Aorta (tissue), 5 donors: ENCODE measurements around the gene FOXM1. TPM values are rescaled to one million over a fixed set of nuclear protein-coding genes. Genes with fewer than 3 reads are reported as not detected.
"Not testable (repeated sequence)": the region's sequence is repeated elsewhere in the genome, so short reads cannot be mapped to it uniquely, and the experiment has no call there.

ENCODE experiments used
- ATAC-seq: fragments of 200-7000 bp; cut with Tn5 transposase; one replicate; pipeline ENCODE4 v1.9.1; 2022; ENCODE audit warnings: moderate library complexity; ENCODE audit not compliant: low FRiP score
- DNase-seq, 2 donors: peaks; one replicate each; pipeline ENCODE4 v3.0.0-alpha.2; 2020
- H3K27ac ChIP-seq, 2 donors: one replicate each; pipeline ENCODE4 v1.5.1; 2013; ENCODE audit warnings: low read length in 2 of 2, mild to moderate bottlenecking in 2 of 2, moderate library complexity in 2 of 2, control low read depth in 1 of 2, inconsistent platforms in 1 of 2, low read depth in 1 of 2
- H3K27me3 ChIP-seq, 2 donors: one replicate each; pipeline ENCODE4 v1.6.1; 2013; ENCODE audit warnings: control low read depth in 1 of 2, low read length in 1 of 2, mild to moderate bottlenecking in 1 of 2, moderate library complexity in 1 of 2; ENCODE audit not compliant: insufficient read depth in 2 of 2, control insufficient read depth in 1 of 2
- H3K36me3 ChIP-seq, 2 donors: one replicate each; pipeline ENCODE4 v1.6.1; 2013; ENCODE audit warnings: control low read depth in 1 of 2, low read length in 1 of 2, mild to moderate bottlenecking in 1 of 2; ENCODE audit not compliant: insufficient read depth in 2 of 2, control insufficient read depth in 1 of 2
- H3K4me1 ChIP-seq, 2 donors: one replicate each; pipeline ENCODE4 v1.6.1; 2013; ENCODE audit warnings: low read length in 2 of 2, control low read depth in 1 of 2, mild to moderate bottlenecking in 1 of 2, moderate library complexity in 1 of 2; ENCODE audit not compliant: insufficient read depth in 2 of 2, control insufficient read depth in 1 of 2
- H3K4me3 ChIP-seq, 2 donors: one replicate each; pipeline ENCODE4 v1.5.1; 2013; ENCODE audit warnings: low read length in 2 of 2, control low read depth in 1 of 2, mild to moderate bottlenecking in 1 of 2
- H3K9me3 ChIP-seq: one replicate; pipeline ENCODE4 v1.6.1; 2013; ENCODE audit warnings: mild to moderate bottlenecking, low read length; ENCODE audit not compliant: control insufficient read depth
- WGBS, 2 donors: extraction: QIAGEN DNeasy Blood & Tissue Kit; methylation state at CpG; one replicate each; pipeline ENCODE4 v1.1.7; 2013; 5-methylcytosine and 5-hydroxymethylcytosine counted together
- intact Hi-C, 2 donors: fragments of 100-400 bp; cut with DNase I; formaldehyde crosslinking; loops; one replicate each; pipeline versions ENCODE4 v1.14.2 to v1.15.0; 2022
- polyA plus RNA-seq, 2 donors: library from polyadenylated mRNA; stranded (reverse); fragments of 200-250 nt; gene quantifications; one replicate each; pipeline ENCODE4 v1.2.3, GENCODE V29; 2013
- total RNA-seq, 2 donors: library from RNA; stranded (reverse); fragmentation: NEBNext Ultra II Directional; extraction: Animal tissue kit (Norgen Biotek cat#: 25700); gene quantifications; one replicate each; pipeline ENCODE4 v1.2.1, GENCODE V29; 2021
- donor health status: healthy with polysubstance abuse.
- donor health status: Bipolar disorder and iron deficiency.
- donor health status: DM: no; HTN: no; CAD: no.
- donor health status: DM: no; HTN: no; CAD: no.
- donor health status: DM: yes; HTN: yes; CAD: no.

Gene FOXM1
- total and polyA plus RNA-seq, 4 donors: 0.20 to 6.1 (median 1.2) TPM

GRCh38 chr12:2868986-2869632, 7.9 kb downstream of the FOXM1 start:
- H3K4me3 ChIP-seq, DNase-seq, H3K36me3 ChIP-seq, intact Hi-C loops, H3K4me1 ChIP-seq, H3K27me3 ChIP-seq, H3K27ac ChIP-seq, H3K9me3 ChIP-seq, ATAC-seq: not testable (repeated sequence)
- 90 to 94% methylated on average over 9 of the region's 9 CpGs for WGBS, 2 donors

GRCh38 chr12:2864198-2864597, 12.8 kb downstream of the FOXM1 start:
- intact Hi-C loops: no loop called here
- Histone ChIP-seq H3K4me1 (no peaks in the 10 kb centered on the region), H3K27me3 (no peaks in the 10 kb centered on the region), H3K9me3 (no peaks in the 10 kb centered on the region), H3K27ac (no peak overlapping the region), H3K4me3 (no peak overlapping the region), H3K36me3 (no peaks in the 10 kb centered on the region)
- DNase-seq (no peak), ATAC-seq (no peak)
- WGBS, 2 donors: 95 to 97% methylated on average over 9 of the region's 9 CpGs

DNA sequence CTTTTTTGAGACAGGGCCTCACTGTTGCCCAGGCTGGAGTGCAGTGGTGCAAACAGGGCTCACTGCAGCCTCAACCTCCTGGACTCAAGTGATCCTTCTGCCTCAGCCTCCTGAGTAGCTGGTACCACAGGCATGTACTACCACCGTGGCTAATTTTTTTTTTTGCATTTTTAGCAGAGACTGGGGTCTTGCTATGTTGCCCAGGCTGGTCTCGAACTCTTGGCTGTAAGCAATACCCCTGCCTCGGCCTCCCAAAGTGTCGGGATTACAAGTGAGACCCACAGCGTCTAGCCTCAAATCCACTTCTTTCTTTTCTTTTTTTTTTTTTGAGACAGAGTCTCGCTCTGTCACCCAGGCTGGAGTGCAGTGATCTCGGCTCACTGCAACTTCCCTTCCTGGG, 13.6 kb downstream of the FOXM1 start:
- H3K4me1 ChIP-seq, H3K36me3 ChIP-seq, intact Hi-C loops, H3K27ac ChIP-seq, H3K4me3 ChIP-seq, ATAC-seq, DNase-seq, H3K9me3 ChIP-seq, H3K27me3 ChIP-seq: not testable (repeated sequence)
- 94 to 96% methylated on average over 7 of the region's 7 CpGs for WGBS, 2 donors

- no peak overlapping the region for H3K27ac ChIP-seq
Measured at GRCh38 chr12:2862876-2863275, 14.1 kb downstream of the FOXM1 start.

GRCh38 chr12:2860170-2860569, 16.8 kb downstream of the FOXM1 start:
- H3K9me3 ChIP-seq: no peaks in the 10 kb centered on the region
- no peaks in the 10 kb centered on the region for H3K4me1 ChIP-seq
- intact Hi-C loops: no loop called here
- no peak for DNase-seq
- H3K36me3 ChIP-seq: no peaks in the 10 kb centered on the region
- no peaks in the 10 kb centered on the region for H3K27me3 ChIP-seq
- H3K27ac ChIP-seq: no peak overlapping the region
- ATAC-seq: no peak
- no peak overlapping the region for H3K4me3 ChIP-seq

More at GRCh38 chr12:2862876-2863275, 14.1 kb downstream of the FOXM1 start:
- no peaks in the 10 kb centered on the region for H3K27me3 ChIP-seq
- no peaks in the 10 kb centered on the region for H3K36me3 ChIP-seq
- intact Hi-C loops: no loop called here
- no peaks in the 10 kb centered on the region for H3K9me3 ChIP-seq
- ATAC-seq (no peak), DNase-seq (no peak)
- 90 to 91% methylated on average over 7 of the region's 7 CpGs for WGBS, 2 donors
- no peaks in the 10 kb centered on the region for H3K4me1 ChIP-seq
- no peak overlapping the region for H3K4me3 ChIP-seq

GRCh38 chr12:2858944-2859421, 18.0 kb downstream of the FOXM1 start:
- Histone ChIP-seq H3K36me3 (no peaks in the 10 kb centered on the region), H3K27ac (no peak overlapping the region), H3K9me3 (no peaks in the 10 kb centered on the region), H3K4me1 (no peaks in the 10 kb centered on the region), H3K4me3 (no peak overlapping the region), H3K27me3 (no peaks in the 10 kb centered on the region)
- 89 to 91% methylated on average over 12 of the region's 12 CpGs for WGBS, 2 donors
- intact Hi-C loops: loop anchor here in 1 of 2 donors (5.0 kb wide), 1 partner anchor 178 kb away; no protein-coding TSS in a partner anchor
- DNase-seq (no peak), ATAC-seq (no peak)

DNA sequence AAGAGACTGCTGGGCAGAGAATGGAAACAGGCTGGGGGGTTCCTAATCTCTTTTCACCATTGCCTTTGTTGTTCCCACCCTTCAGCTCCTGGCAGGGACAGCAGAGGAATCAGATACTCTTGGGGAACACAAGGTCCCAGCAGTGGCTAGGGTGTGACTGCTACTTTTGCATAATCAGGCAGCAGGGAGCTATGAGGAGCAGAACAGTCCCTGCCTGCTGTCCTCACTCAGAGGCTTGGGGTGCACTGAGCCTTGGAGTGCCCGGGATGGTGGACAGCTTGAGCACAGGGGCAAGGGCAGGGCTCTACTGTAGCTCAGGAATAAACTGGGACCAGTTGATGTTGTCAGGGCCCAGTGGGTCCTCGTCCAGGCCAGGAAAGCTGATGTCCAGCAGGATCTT, 18.6 kb downstream of the FOXM1 start:
- no peak for ATAC-seq
- no peaks in the 10 kb centered on the region for H3K4me1 ChIP-seq
- WGBS, 2 donors: 89 to 94% methylated on average over 2 of the region's 2 CpGs
- intact Hi-C loops: loop anchor here in 1 of 2 donors (5.0 kb wide), 1 partner anchor 179 kb away; no protein-coding TSS in a partner anchor
- H3K27ac ChIP-seq: no peak overlapping the region
- DNase-seq: no peak
- H3K36me3 ChIP-seq: no peaks in the 10 kb centered on the region
- H3K9me3 ChIP-seq: no peaks in the 10 kb centered on the region
- H3K4me3 ChIP-seq: no peak overlapping the region
- no peaks in the 10 kb centered on the region for H3K27me3 ChIP-seq

GRCh38 chr12:2857576-2857975, 19.4 kb downstream of the FOXM1 start:
- 93 to 98% methylated on average over 7 of the region's 7 CpGs for WGBS, 2 donors
- Histone ChIP-seq H3K36me3 (no peaks in the 10 kb centered on the region), H3K4me3 (no peak overlapping the region), H3K27ac (no peak overlapping the region), H3K4me1 (no peaks in the 10 kb centered on the region), H3K9me3 (no peaks in the 10 kb centered on the region), H3K27me3 (no peaks in the 10 kb centered on the region)
- no peak for DNase-seq
- no peak for ATAC-seq
- intact Hi-C loops: loop anchor here in 1 of 2 donors (5.0 kb wide), 1 partner anchor 180 kb away; no protein-coding TSS in a partner anchor

DNA sequence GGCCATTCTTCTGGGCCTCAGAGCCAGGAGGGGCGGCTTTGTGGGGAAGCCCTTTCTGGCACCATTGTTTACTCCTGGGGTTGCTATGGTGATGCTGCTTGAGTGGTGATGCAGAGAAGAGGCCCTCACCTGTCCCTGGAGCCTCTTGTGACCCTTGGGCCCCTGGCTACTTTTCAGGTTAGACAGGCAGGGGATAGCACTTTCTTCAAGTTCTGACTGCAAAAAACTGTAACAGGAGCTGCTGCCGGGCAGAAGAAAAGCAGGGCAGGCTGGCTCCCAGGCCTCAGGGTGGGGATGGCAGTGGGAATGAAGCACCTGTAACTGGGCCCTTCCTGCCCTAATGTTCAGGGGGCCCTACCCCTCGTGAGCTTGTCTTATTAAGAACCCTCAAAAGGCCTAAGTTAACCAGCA, 19.9 kb downstream of the FOXM1 start, which contains the start of gene TEX52:
Gene TEX52 (minus strand): TSS at position 19 of the 411 bp plus-strand sequence. CDS start 13 bp downstream, at position 6.
- Histone ChIP-seq H3K36me3 (no peaks in the 10 kb centered on the region), H3K27me3 (no peaks in the 10 kb centered on the region), H3K9me3 (no peaks in the 10 kb centered on the region), H3K27ac (no peak within 1 kb of the TSS), H3K4me1 (no peaks in the 10 kb centered on the region), H3K4me3 (no peak within 1 kb of the TSS)
- WGBS, 2 donors: 87 to 89% methylated on average over 3 of the region's 3 CpGs
- ATAC-seq (no peak), DNase-seq (no peak)
- intact Hi-C loops: loop anchor here in 1 of 2 donors (5.0 kb wide), 1 partner anchor 180 kb away; no protein-coding TSS in a partner anchor
